ENCODE data around the gene GPR65. TPM values are rescaled to one million over a fixed set of nuclear protein-coding genes. Genes with fewer than 3 reads are reported as not detected.

The GPR65 gene
- total RNA-seq, 4 donors from 2014 or later = 0.44 to 1.3 (median 0.70) TPM

DNA sequence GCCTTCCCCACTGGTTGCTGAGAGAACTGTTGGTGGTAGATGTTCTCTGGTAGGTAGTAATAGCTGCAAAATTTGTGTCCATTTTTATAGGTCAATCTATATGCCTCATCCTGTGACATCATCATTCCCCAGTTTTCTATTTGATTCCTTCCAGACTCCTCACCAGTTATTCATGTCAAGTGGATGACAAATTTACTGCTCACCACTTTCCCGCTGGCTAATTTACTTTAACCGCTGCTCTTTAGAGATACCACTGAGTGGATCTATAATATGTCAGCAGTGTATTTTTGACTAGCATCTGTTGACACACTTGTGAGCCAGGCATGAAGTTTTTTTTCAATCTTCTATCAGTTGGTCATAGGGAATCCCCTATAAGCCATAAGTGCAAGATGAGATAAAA is 24.6 kb downstream of the GPR65 start:
- TF ChIP-seq CTCF (IDR thresholded peaks at IDR 0.05) (no peak), POLR2A (IDR thresholded peaks at IDR 0.05) (no peak)
- Histone ChIP-seq H3K4me3 (replicated peaks in 1 of 3) (no peak overlapping the region), H3K27ac (no peak overlapping the region), H3K36me3 (no peaks in the 10 kb centered on the region), H3K4me1 (no peaks in the 10 kb centered on the region), H3K9me3 (no peaks in the 10 kb centered on the region), H3K27me3 (no peaks in the 10 kb centered on the region)
- intact Hi-C loops (cut with DNase I) = loop anchor here (10.0 kb wide), 1 partner anchor 135 kb away; no protein-coding TSS in a partner anchor
- WGBS, 2 donors = 76 to 85% methylated on average over 2 of the region's 2 CpGs
- no peak for DNase-seq

GRCh38 chr14:88030079-88030478 is 25.1 kb downstream of the GPR65 start:
- Histone ChIP-seq H3K27me3 (no peaks in the 10 kb centered on the region), H3K9me3 (no peaks in the 10 kb centered on the region), H3K4me1 (no peaks in the 10 kb centered on the region), H3K4me3 (replicated peaks in 1 of 3) (no peak overlapping the region), H3K27ac (no peak overlapping the region), H3K36me3 (no peaks in the 10 kb centered on the region)
- intact Hi-C loops (cut with DNase I) = no loop called here
- TF ChIP-seq CTCF (IDR thresholded peaks at IDR 0.05) (no peak), POLR2A (IDR thresholded peaks at IDR 0.05) (no peak)
- WGBS, 2 donors = 53% methylated on average over 1 of the region's 1 CpG
- DNase-seq = no peak

DNA sequence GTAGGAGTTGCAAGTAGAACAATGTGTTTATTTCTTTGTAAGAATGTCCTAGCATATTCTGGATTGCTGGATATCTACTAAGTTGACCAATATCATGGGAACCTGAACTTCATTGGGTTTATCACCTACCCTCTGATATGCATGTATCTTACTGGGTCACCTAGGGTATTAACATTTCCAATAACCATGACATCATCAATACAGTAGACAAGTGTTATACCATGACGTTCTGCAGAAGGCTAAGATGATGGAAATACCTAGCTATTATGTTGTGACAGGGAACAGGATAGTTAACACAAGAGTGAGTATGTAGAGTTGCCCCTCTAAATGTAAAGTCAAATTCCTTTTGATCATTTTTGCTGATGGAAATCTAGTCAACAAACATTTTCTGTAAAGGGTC is 26.0 kb downstream of the GPR65 start:
- intact Hi-C loops (cut with DNase I) = no loop called here
- Histone ChIP-seq H3K4me1 (no peaks in the 10 kb centered on the region), H3K9me3 (no peaks in the 10 kb centered on the region), H3K36me3 (no peaks in the 10 kb centered on the region), H3K4me3 (replicated peaks in 1 of 3) (no peak overlapping the region), H3K27ac (no peak overlapping the region), H3K27me3 (no peaks in the 10 kb centered on the region)
- DNase-seq = no peak
- TF ChIP-seq CTCF (IDR thresholded peaks at IDR 0.05) (no peak), POLR2A (IDR thresholded peaks at IDR 0.05) (no peak)
- 81 to 84% methylated on average over 1 of the region's 1 CpG for WGBS, 2 donors

DNA sequence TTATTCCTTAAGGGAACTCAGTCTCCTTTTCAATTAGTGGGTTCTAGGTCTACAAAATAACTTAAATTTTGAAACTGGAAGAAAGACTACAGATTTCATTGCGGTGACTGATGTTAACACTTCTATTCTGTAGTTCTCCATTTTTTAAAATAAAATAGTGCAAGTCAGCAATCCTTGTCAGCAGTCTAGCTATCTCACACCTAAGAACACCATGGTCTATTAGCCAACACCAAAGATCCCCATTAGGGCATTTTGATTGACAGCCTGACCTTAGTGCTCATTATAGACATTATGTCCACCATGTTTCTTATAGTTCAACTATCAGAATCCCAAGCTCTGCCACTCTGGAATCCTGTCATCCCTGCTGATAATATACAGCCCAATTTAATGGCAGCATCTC is 27.4 kb downstream of the GPR65 start:
- Histone ChIP-seq H3K4me3 (replicated peaks in 1 of 3) (no peak overlapping the region), H3K27ac (no peak overlapping the region), H3K9me3 (no peaks in the 10 kb centered on the region), H3K4me1 (no peaks in the 10 kb centered on the region), H3K27me3 (no peaks in the 10 kb centered on the region), H3K36me3 (no peaks in the 10 kb centered on the region)
- DNase-seq = no peak
- intact Hi-C loops (cut with DNase I) = no loop called here
- 92 to 96% methylated on average over 1 of the region's 1 CpG for WGBS, 2 donors
- TF ChIP-seq POLR2A (IDR thresholded peaks at IDR 0.05) = no peak
- no peak for TF ChIP-seq CTCF (IDR thresholded peaks at IDR 0.05)

DNA sequence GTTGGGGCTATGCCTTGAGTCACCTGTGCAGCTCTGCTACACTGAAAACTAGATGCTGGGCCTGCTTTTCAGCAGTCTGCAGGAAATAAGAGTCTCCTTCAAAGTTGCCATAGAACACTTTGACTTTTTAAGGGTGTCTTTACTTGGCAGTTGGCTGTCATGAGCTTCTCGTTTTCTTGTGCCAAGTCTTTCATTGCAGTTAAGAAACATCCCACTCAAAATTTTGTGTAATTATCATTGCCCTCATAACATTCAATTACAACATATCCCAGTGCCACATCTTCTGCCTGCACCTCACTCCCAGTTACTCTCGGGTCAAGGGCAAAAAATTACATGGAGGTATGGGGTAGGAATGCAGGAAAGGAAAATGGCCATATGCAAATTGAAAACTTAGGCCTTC is 29.1 kb downstream of the GPR65 start:
- no peaks in the 10 kb centered on the region for H3K9me3 ChIP-seq
- no peak overlapping the region for H3K27ac ChIP-seq
- H3K27me3 ChIP-seq = no peaks in the 10 kb centered on the region
- 61 to 71% methylated on average over 2 of the region's 2 CpGs for WGBS, 2 donors
- intact Hi-C loops (cut with DNase I) = no loop called here
- no peak for DNase-seq
- TF ChIP-seq POLR2A (IDR thresholded peaks at IDR 0.05) = no peak
- no peak for TF ChIP-seq CTCF (IDR thresholded peaks at IDR 0.05)
- no peaks in the 10 kb centered on the region for H3K36me3 ChIP-seq
- H3K4me3 ChIP-seq (replicated peaks in 1 of 3) = no peak overlapping the region
- H3K4me1 ChIP-seq = no peaks in the 10 kb centered on the region

Data from thyroid gland (tissue), 4 donors.